Lower lobe of right lung (tissue), 2 donors: ENCODE data around the gene SDHAF1. TPM values are rescaled to one million over a fixed set of nuclear protein-coding genes. Genes with fewer than 3 reads are reported as not detected.

Experiments used
- ATAC-seq, 2 donors: fragments of 200-7000 bp; cut with Tn5 transposase; one replicate each; pipeline ENCODE4 v1.9.1; 2020 to 2022; ENCODE audit warnings: mild to moderate bottlenecking in 2 of 2, moderate library complexity in 2 of 2
- DNase-seq: peaks from one replicate; pipeline ENCODE4 v3.0.0-alpha.2; 2020
- H3K27ac ChIP-seq: fragments of 200-600 bp; one replicate; pipeline ENCODE4 v1.8.0; 2022
- H3K27me3 ChIP-seq: fragments of 200-600 bp; one replicate; pipeline ENCODE4 v1.8.0; 2022; ENCODE audit warnings: low read depth
- H3K36me3 ChIP-seq: fragments of 200-600 bp; one replicate; pipeline ENCODE4 v1.8.0; 2022; ENCODE audit warnings: mild to moderate bottlenecking
- H3K4me1 ChIP-seq: fragments of 200-600 bp; one replicate; pipeline ENCODE4 v1.8.0; 2022
- H3K4me3 ChIP-seq: fragments of 200-600 bp; one replicate; pipeline ENCODE4 v1.8.0; 2022; ENCODE audit warnings: mild to moderate bottlenecking
- H3K9me3 ChIP-seq: fragments of 200-600 bp; one replicate; pipeline ENCODE4 v1.8.0; 2022
- CTCF ChIP-seq: fragments of 200-600 bp; IDR thresholded peaks from one replicate; pipeline ENCODE4 v1.8.0; 2022; ENCODE audit warnings: antibody characterized with exemption, mild to moderate bottlenecking
- intact Hi-C: fragments of 100-400 bp; cut with DNase I; formaldehyde crosslinking; loops from one replicate; pipeline ENCODE4 v1.11.0; 2022
- total RNA-seq: library from RNA; stranded (reverse); fragmentation: NEBNext Ultra II Directional; extraction: Animal tissue kit (Norgen Biotek cat#: 25700); gene quantifications from one replicate; pipeline ENCODE4 v1.2.1, GENCODE V29; 2021
- donor health status: DM: no; HTN: yes; CAD: no; lungs with severe emphysema.

SDHAF1 gene
- total RNA-seq, 1 donor from 2014 or later, result 14.4 TPM

DNA sequence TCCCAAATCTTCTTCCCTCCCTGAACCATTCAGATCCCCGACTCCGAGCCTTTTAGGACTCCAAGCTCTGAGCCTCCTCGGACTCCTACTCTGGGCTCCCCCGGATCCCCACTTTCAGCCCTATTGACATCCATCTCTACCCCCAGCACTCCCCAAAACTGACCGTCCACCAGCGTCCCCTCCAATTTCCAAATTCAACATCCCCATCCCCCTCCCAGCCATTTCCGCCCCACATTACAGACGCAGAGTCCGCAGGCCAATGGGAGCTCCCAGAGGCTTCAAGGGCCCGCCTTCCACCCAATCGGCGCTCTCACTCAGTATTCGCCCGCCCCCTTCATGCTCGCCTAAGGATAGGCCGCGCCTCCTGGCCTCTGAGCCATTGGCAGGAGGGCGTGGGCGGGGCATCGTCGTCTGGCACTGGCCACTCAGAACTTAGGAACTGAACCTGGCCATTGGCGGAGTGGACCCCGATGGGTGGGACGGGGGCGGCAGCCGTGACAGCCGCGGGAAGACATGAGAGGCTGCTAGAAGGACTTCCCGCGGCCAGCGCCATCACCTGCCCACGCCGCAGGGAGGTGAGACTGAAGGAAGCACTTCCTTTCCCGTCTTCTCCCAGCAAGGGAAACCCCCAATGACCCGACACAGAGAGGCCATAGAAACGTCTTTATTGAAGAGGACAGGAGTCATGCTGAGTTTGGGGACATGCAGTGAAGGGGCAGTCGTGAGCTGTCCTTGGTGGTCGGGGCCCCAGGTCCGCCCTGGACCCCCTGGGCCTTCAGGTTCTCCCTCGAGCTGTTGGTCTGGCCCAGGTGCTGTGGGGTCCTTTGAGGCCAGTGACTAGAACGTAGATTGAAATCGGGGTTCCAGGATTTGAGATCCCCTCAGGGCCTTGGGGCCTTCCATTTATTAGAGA is 19.3 kb downstream of the SDHAF1 start, which contains the start of gene ALKBH6:
TSS of gene ALKBH6 (minus strand) at position 202 of the 913 bp plus-strand sequence. CDS start 816 bp downstream, outside the sequence.
- peak within 1 kb of the TSS; percentile 88 for H3K27ac ChIP-seq
- H3K27me3 ChIP-seq, result no peaks in the 10 kb centered on the region
- no peaks in the 10 kb centered on the region for H3K9me3 ChIP-seq
- peak within 1 kb of the TSS; percentile 71 for H3K4me3 ChIP-seq
- peak; percentile 100 for DNase-seq
- peaks cover 18% of the 10 kb centered on the region for H3K4me1 ChIP-seq
- ATAC-seq, result peak; percentile 99
- no peaks in the 10 kb centered on the region for H3K36me3 ChIP-seq
- TF ChIP-seq CTCF, result no peak
- intact Hi-C loops, result no loop called here

DNA sequence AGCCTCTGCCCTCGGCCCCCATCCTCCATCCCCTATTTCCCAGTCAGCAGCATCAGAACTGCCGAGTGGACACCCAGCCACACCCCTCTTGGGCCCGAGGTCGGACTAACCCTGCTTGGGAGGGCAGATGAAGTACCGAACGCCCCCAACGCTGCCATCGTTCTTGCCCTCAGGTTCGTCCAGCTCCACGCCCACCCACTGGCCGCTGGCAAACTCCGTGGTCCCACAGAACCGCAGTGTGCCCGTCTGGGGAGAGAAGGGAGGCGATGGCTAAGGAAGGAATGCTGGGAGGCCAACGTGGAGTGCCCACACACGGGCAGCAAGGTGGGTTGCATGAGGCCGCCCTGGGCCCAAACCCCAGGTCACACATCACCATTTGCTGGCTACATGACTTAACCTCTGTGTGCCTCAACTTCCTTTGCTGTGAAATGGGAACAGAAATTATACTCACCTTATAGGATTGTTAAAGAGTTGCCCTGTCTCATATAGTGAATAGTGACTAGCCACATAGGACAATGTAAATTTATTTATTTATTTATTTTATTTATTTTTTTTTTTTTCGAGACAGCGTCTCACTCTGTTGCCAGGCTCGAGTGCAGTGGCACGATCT is 24.2 kb downstream of the SDHAF1 start:
- no peak overlapping the region for H3K4me3 ChIP-seq
- peaks cover 5% of the 10 kb centered on the region for H3K4me1 ChIP-seq
- H3K27me3 ChIP-seq, result no peaks in the 10 kb centered on the region
- peaks cover 22% of the 10 kb centered on the region for H3K36me3 ChIP-seq
- no peaks in the 10 kb centered on the region for H3K9me3 ChIP-seq
- intact Hi-C loops, result no loop called here
- no peak for DNase-seq
- H3K27ac ChIP-seq, result no peak overlapping the region
- no peak for TF ChIP-seq CTCF
- no peak for ATAC-seq

DNA sequence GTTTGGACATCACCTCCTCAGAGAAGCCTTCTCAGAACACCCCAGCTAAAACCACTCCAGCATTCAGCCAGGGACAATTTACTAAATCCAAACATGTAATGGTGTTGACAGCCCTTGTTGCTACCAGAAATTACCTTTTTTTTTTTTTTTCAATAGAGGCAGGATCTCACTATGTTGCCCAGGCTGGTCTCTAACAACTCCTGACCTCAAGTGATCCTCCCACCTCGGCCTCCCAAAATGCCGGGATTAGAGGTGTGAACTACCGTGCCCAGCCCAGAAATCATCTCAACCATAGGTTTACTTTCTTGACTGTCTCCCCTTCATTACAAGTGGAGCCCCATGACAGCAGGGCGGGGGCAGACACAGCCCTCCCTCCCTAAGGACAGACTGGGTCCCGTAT is 28.4 kb downstream of the SDHAF1 start:
- TF ChIP-seq CTCF, result no peak
- DNase-seq (no peak), ATAC-seq (no peak)
- H3K4me1 ChIP-seq, result no peaks in the 10 kb centered on the region
- intact Hi-C loops, result no loop called here
- H3K27ac ChIP-seq, result no peak overlapping the region
- no peak overlapping the region for H3K4me3 ChIP-seq
- H3K27me3 ChIP-seq, result no peaks in the 10 kb centered on the region
- peaks cover 26% of the 10 kb centered on the region for H3K36me3 ChIP-seq
- no peaks in the 10 kb centered on the region for H3K9me3 ChIP-seq

DNA sequence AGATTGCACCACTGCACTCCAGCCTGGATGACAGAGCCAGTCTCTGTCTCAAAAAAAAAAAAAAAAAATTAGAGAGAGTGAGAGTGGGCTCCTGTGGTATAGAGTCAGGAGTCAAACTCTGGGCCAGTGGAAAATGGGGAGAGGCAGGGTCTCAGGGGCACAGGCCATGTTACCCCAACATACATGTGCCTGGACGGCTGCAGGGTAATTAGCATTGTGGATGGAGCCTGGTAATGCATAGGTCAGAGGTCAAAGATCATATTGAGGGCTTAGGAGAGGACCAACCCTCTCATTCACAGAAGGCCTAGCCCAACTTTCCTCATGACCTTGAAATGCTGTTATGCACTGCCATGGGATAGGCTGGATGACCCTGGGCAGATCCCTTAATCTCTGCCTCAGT is 30.6 kb downstream of the SDHAF1 start:
- intact Hi-C loops, result no loop called here
- Histone ChIP-seq H3K27me3 (no peaks in the 10 kb centered on the region), H3K27ac (no peak overlapping the region), H3K9me3 (no peaks in the 10 kb centered on the region), H3K4me3 (no peak overlapping the region), H3K36me3 (peaks cover 26% of the 10 kb centered on the region), H3K4me1 (no peaks in the 10 kb centered on the region)
- no peak for ATAC-seq
- DNase-seq, result no peak
- no peak for TF ChIP-seq CTCF

GRCh38 chr19:36026091-36026876 is 31.3 kb downstream of the SDHAF1 start:
- no peak overlapping the region for H3K27ac ChIP-seq
- no peaks in the 10 kb centered on the region for H3K4me1 ChIP-seq
- no peak for TF ChIP-seq CTCF
- no peaks in the 10 kb centered on the region for H3K27me3 ChIP-seq
- ATAC-seq, result no peak
- DNase-seq, result no peak
- intact Hi-C loops, result no loop called here
- H3K4me3 ChIP-seq, result no peak overlapping the region
- H3K36me3 ChIP-seq, result peaks cover 26% of the 10 kb centered on the region
- H3K9me3 ChIP-seq, result no peaks in the 10 kb centered on the region
